GM12864 (cell line): Measurements from ENCODE around the gene PSMA1.
A peak's percentile ranks its signal among the peaks of the same experiment; 100 is the strongest.
"Not testable (repeated sequence)": the region's sequence is repeated elsewhere in the genome, so short reads cannot be mapped to it uniquely, and the experiment has no call there.

Experiments used
- DNase-seq: peaks from one replicate; pipeline ENCODE4 v3.0.0-alpha.2; 2011; ENCODE audit warnings: low read depth
- H3K4me3 ChIP-seq: 2 replicates; pipeline ENCODE4 v1.5.1; 2011; ENCODE audit warnings: mild to moderate bottlenecking, low read depth, low read length, control low read depth
- TF ChIP-seq, protein P1 (sequence below): IDR thresholded peaks from 2 replicates; pipeline ENCODE4 v1.5.1; 2011; ENCODE audit warnings: low read depth, mild to moderate bottlenecking, moderate library complexity, low read length, control low read depth, inconsistent platforms; ENCODE audit errors: missing control alignments

Gene PSMA1

DNA sequence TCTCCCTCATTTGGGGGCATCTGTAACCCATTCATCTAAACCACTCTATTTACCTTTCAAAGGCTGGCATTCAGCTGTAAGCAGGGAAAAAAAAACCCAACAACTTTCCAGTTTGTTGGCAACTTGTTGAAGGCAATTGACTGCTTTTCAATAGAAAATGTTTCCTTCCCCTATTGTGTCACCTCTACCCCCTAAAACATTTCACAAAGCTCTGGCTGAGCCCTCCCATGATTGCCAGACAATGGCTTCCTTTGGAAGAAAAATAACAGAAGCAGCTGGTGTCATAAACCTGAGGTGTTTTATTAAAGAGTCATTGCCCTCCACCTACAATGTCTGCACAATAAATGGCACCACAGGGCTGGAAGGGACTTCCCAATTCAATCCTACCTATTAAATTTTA lies 22.1 kb upstream of the PSMA1 start:
- no peak overlapping the region for H3K4me3 ChIP-seq
- TF ChIP-seq, protein P1, sequence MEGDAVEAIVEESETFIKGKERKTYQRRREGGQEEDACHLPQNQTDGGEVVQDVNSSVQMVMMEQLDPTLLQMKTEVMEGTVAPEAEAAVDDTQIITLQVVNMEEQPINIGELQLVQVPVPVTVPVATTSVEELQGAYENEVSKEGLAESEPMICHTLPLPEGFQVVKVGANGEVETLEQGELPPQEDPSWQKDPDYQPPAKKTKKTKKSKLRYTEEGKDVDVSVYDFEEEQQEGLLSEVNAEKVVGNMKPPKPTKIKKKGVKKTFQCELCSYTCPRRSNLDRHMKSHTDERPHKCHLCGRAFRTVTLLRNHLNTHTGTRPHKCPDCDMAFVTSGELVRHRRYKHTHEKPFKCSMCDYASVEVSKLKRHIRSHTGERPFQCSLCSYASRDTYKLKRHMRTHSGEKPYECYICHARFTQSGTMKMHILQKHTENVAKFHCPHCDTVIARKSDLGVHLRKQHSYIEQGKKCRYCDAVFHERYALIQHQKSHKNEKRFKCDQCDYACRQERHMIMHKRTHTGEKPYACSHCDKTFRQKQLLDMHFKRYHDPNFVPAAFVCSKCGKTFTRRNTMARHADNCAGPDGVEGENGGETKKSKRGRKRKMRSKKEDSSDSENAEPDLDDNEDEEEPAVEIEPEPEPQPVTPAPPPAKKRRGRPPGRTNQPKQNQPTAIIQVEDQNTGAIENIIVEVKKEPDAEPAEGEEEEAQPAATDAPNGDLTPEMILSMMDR: no peak
- DNase-seq: no peak

DNA sequence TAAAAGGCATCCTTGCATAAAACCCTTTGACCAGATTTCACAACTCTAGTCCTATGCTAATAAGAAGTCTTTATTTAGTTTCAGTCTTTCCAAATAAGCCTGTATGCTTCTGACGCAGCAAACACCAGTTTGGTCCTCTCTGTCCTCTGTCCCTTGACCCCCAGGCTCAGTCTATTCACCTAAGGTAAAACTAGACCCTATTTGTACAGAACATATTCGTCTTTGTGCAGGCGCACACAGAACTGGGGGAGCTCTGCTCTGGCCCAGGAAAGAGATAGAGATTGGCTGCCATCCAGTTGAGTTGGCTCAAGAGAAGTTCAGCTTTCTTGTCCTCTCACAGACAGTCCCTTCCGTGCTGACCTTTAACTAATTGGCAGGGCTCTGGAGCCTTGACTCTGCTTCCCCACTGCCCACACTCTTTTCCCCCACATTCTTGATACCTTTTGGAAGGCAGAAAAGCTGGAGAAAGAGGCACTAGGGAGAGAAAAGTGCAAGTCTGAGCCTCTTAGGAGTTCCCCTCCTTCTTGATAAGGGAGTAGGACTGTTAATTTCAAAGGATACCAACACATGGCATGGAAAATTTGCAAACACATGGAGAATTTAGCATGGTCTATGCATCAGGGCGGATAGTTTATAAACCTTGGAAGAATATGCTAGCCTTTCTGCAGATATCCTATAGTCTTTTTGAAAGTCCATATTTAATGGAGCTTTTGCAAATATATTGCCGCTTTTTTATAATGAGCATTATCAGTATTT lies 21.2 kb upstream of the PSMA1 start:
- H3K4me3 ChIP-seq: no peak overlapping the region

DNA sequence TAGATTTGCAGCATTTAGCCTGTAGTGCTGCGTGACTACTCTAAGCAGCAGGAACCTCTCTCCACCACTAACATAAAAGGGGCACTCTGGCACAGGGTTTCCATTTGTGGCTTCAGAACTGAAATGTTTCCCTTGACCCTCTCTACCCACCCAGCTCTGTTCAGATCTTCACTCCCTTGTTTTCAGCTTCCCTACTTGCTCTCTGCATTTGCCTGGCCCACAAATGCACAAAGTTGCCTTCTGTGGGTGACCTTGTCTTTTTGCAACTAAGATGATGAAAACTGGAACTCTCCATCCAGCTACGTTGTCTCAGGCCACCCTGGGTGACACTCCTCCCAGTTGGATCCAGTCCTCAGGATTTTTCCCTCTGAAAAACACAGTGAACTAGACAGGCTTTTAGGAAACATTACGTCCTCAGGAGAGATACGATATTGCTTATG lies 19.8 kb upstream of the PSMA1 start:
- no peak overlapping the region for H3K4me3 ChIP-seq
- TF ChIP-seq, protein P1: no peak
- no peak for DNase-seq

More for the DNA sequence above, 21.2 kb upstream of the PSMA1 start:
- TF ChIP-seq, protein P1: no peak
- no peak for DNase-seq

DNA sequence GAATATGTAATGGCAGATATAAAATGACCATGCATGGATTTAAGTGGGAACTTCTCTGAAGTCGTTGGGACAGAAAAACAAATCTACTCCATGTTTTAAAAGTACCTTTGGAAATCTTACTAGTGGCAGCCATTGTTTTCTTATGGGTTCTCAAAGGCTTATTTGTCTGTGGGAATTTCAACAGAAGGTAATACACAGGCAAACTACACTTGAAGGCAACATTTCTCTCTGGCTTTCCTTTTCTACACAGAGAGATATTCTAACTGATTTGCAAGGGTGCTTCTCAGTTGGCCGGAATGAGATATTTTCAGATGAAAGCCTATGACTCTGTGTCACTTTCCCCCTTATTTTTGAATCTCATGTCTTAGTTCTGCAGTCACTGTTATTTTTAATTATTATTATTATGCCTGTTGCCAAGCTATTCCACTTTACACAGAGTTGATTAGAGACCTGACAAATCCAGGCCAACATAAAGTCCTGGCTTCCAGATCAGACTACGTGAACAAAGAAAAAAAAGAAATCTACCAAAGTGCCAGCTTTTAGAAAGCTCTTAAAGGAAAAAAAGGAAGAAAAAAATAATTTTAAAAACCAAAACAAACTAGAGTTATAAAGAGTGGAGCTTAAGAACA lies 18.9 kb upstream of the PSMA1 start:
- H3K4me3 ChIP-seq: no peak overlapping the region
- TF ChIP-seq, protein P1: no peak
- DNase-seq: no peak

DNA sequence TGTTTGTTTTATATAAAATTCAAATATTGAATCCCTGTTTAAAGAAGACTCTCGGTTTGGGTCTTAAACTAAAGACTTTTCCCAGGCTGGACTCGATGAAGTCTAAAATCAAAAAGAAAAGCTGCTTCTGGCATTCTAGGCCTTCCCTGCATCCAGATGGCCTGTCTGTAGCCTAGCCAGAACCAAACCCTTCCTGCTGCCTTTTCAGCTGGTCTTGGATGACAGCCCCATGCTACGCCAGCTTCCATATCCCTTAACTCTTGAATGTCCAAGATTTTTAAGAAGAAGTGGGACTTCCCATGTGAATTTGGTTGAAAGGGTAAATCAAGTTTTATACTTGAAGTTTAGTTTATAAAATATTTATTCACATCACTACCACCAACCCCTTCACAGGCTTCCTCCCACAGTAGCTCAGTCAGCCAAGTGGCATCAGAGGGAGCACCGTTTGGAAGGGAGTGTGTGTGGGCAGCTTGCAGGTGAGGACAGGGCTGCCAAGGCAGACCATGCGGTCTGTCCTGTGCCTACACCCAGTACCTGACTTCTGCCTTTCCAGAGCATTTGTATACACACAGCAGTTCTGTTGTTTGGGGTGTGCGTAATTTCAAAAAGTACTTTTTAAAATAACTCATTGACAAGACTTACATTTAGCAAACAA lies 18.2 kb upstream of the PSMA1 start:
- DNase-seq: no peak
- no peak overlapping the region for H3K4me3 ChIP-seq
- TF ChIP-seq, protein P1: no peak

DNA sequence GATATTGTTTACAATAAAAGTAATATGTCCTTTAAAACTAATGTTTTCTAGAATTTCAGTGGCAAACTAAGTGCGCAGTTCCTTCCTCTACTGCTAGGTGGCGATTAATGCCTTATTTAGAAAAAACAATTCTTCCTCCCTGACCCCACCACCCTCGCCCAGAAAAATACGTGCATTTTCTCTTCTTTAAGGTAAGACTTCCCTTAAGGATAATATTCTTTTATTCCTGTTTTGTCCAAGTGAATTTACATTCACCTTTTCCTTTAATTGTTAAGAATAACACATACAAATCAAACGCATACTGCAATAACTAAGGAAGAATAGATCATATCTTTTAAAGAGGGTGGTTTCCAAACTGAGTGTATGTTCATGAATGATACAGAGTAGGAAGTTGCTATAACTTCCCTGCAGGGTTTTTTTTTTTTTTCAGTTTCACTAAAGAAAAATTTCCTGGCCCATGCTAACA lies 17.0 kb upstream of the PSMA1 start:
- TF ChIP-seq, protein P1: peak; percentile 67
- DNase-seq: no peak

DNA sequence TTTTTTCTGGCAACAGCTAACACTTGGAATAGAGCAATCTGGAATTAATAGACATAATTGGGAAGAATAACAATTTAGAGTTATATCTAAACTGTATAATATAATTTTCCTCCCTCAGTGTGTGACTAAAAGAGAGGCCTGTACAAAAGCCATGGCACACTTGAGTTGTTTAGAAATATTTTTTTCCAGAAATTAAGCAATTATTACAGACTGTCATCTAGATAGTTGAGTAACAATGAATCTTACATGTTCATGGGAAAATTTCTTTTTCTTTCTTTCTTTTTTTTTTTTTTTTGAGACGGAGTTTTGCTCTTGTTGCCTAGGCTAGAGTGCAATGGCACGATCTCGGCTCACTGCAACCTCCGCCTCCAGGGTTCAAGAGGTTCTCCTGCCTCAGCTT lies 15.0 kb upstream of the PSMA1 start:
- H3K4me3 ChIP-seq, DNase-seq: not testable (repeated sequence)

More for the DNA sequence above, 17.0 kb upstream of the PSMA1 start:
- no peak overlapping the region for H3K4me3 ChIP-seq
